Esophagus squamous epithelium (tissue), 4 donors: Measurements from ENCODE around the gene UBR2.
"Not testable (repeated sequence)": the region's sequence is repeated elsewhere in the genome, so short reads cannot be mapped to it uniquely, and the experiment has no call there.

ENCODE experiments used
- CTCF ChIP-seq, 6 experiments: fragments of 450-650 bp in 4 of 6; fragments of 200-600 bp in 2 of 6; sonication (generic) in 2 of 6; IDR thresholded peaks; one replicate each; pipeline ENCODE4 v1.5.1; 2016 to 2019; ENCODE audit warnings: antibody characterized with exemption in 6 of 6, mild to moderate bottlenecking in 4 of 6, moderate library complexity in 4 of 6
- POLR2A ChIP-seq, 4 donors: fragments of 450-650 bp; IDR thresholded peaks; one replicate each; pipeline ENCODE4 v1.6.1; 2017; ENCODE audit warnings: antibody characterized with exemption in 4 of 4, mild to moderate bottlenecking in 4 of 4, moderate library complexity in 3 of 4

DNA sequence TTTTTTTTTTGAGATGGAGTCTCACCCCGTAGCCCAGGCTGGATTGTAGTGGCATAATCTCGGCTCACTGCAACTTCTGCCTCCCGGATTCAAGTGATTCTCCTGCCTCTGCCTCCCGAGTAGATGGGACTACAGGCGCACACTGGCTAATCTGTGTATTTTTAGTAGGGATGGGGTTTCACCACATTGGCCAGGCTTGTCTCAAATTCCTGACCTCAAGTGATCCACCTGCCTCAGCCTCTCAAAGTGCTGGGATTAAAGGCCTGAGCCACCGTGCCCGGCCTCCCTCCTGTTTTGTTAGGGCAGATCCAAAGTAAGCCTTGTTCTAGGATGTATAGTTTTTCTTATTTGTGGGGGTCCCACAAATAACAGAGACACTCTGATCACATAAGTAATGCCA, 12.7 kb downstream of the UBR2 start:
- not testable (repeated sequence) for TF ChIP-seq POLR2A, CTCF (IDR thresholded peaks at IDR 0.05)
